Fibroblast of skin of abdomen (primary cell): ENCODE results near the gene CLEC3A. TPM values are rescaled to one million over a fixed set of nuclear protein-coding genes. Genes with fewer than 3 reads are reported as not detected.
"Not testable (repeated sequence)": the region's sequence is repeated elsewhere in the genome, so short reads cannot be mapped to it uniquely, and the experiment has no call there.

ENCODE experiments used
- DNase-seq: peaks from one replicate; pipeline ENCODE4 v3.0.0-alpha.2; 2013
- polyA plus RNA-seq, 2 experiments: library from polyadenylated mRNA; unstranded; fragments of 120-200 nt; gene quantifications; one replicate each; pipeline ENCODE4 v1.2.1, GENCODE V29; 2013; ENCODE audit not compliant: insufficient read length in 2 of 2

The CLEC3A gene
- not detected for polyA plus RNA-seq (2013, experiment 1 of 2; ENCODE audit: insufficient read length)
- not detected for polyA plus RNA-seq (2013, experiment 2 of 2; ENCODE audit: insufficient read length)

GRCh38 chr16:78022347-78023060 lies at the start of gene CLEC3A:
Gene CLEC3A (plus strand): TSS chr16:78022548. CDS start chr16:78022627, 79 bp downstream.
- no peak for DNase-seq

- DNase-seq = no peak
Observed at GRCh38 chr16:77974883-77975282, 47.5 kb upstream of the CLEC3A start.

GRCh38 chr16:77975942-77976341 lies 46.4 kb upstream of the CLEC3A start:
- no peak for DNase-seq

GRCh38 chr16:77977339-77977738 lies 45.0 kb upstream of the CLEC3A start:
- no peak for DNase-seq

GRCh38 chr16:77985111-77985510 lies 37.2 kb upstream of the CLEC3A start:
- DNase-seq = no peak

- DNase-seq = no peak
Observed at GRCh38 chr16:77986011-77986740, 36.2 kb upstream of the CLEC3A start.

- DNase-seq = no peak
Observed at GRCh38 chr16:77987810-77988209, 34.5 kb upstream of the CLEC3A start.

GRCh38 chr16:77989846-77990245 lies 32.5 kb upstream of the CLEC3A start:
- DNase-seq = no peak

GRCh38 chr16:77991701-77992100 lies 30.6 kb upstream of the CLEC3A start:
- no peak for DNase-seq

GRCh38 chr16:77992381-77992780 lies 30.0 kb upstream of the CLEC3A start:
- not testable (repeated sequence) for DNase-seq

- peak; percentile 76 for DNase-seq
Observed at GRCh38 chr16:77993111-77993985, 29.0 kb upstream of the CLEC3A start.

GRCh38 chr16:77995843-77996455 lies 26.4 kb upstream of the CLEC3A start:
- no peak for DNase-seq

- no peak for DNase-seq
Observed at GRCh38 chr16:77998350-77999023, 23.9 kb upstream of the CLEC3A start.

- DNase-seq = no peak
Observed at GRCh38 chr16:78001451-78002025, 20.8 kb upstream of the CLEC3A start.

- peak; percentile 85 for DNase-seq
Observed at GRCh38 chr16:78002915-78003538, 19.3 kb upstream of the CLEC3A start.

GRCh38 chr16:78004517-78004916 lies 17.8 kb upstream of the CLEC3A start:
- no peak for DNase-seq

GRCh38 chr16:78005881-78006280 lies 16.5 kb upstream of the CLEC3A start:
- DNase-seq = no peak

GRCh38 chr16:78007121-78007520 lies 15.2 kb upstream of the CLEC3A start:
- DNase-seq = no peak

- DNase-seq = no peak
Observed at GRCh38 chr16:78024159-78024558, 1.8 kb downstream of the CLEC3A start.

GRCh38 chr16:78025631-78026030 lies 3.3 kb downstream of the CLEC3A start:
- DNase-seq = no peak

- no peak for DNase-seq
Observed at GRCh38 chr16:78028018-78028417, 5.7 kb downstream of the CLEC3A start.
